Stimulated activated CD8-positive, alpha-beta memory T cell treated with anti-CD3 and anti-CD28 coated beads, Interleukin-12 subunit alpha, Interleukin-12 subunit beta, amount 100 ng/mL, for 1 hour (primary cell): ENCODE results near the gene TFRC.
"Not testable (repeated sequence)": the region's sequence is repeated elsewhere in the genome, so short reads cannot be mapped to it uniquely, and the experiment has no call there.

ENCODE experiments used
- DNase-seq: peaks from one replicate; pipeline ENCODE4 v3.0.0-alpha.2; 2020; ENCODE audit warnings: low read depth

The TFRC gene

GRCh38 chr3:196081834-196082618, at the start of gene TFRC:
Gene TFRC, minus strand, starts transcription at chr3:196082090. Its CDS starts 4,991 bp downstream, at chr3:196077099.
- peak; percentile 94 for DNase-seq

GRCh38 chr3:196128172-196128843, 46.4 kb upstream of the TFRC start:
- no peak for DNase-seq

GRCh38 chr3:196127308-196128040, 45.6 kb upstream of the TFRC start:
- DNase-seq, result peak; percentile 7

GRCh38 chr3:196124608-196125007, 42.7 kb upstream of the TFRC start:
- DNase-seq, result no peak

- no peak for DNase-seq
Observed at GRCh38 chr3:196122688-196123046, 40.8 kb upstream of the TFRC start.

- no peak for DNase-seq
Observed at GRCh38 chr3:196122021-196122687, 40.3 kb upstream of the TFRC start.

- no peak for DNase-seq
Observed at GRCh38 chr3:196121066-196121465, 39.2 kb upstream of the TFRC start.

- DNase-seq, result no peak
Observed at GRCh38 chr3:196120291-196120951, 38.5 kb upstream of the TFRC start.

GRCh38 chr3:196117809-196118208, 35.9 kb upstream of the TFRC start:
- DNase-seq, result no peak

- no peak for DNase-seq
Observed at GRCh38 chr3:196115678-196116083, 33.8 kb upstream of the TFRC start.

- DNase-seq, result no peak
Observed at GRCh38 chr3:196111939-196112386, 30.1 kb upstream of the TFRC start.

- no peak for DNase-seq
Observed at GRCh38 chr3:196108075-196108743, 26.3 kb upstream of the TFRC start.

- not testable (repeated sequence) for DNase-seq
Observed at GRCh38 chr3:196104707-196105106, 22.8 kb upstream of the TFRC start.

- DNase-seq, result not testable (repeated sequence)
Observed at GRCh38 chr3:196098365-196098980, 16.6 kb upstream of the TFRC start.

- no peak for DNase-seq
Observed at GRCh38 chr3:196097373-196098154, 15.7 kb upstream of the TFRC start.

GRCh38 chr3:196096382-196096953, 14.6 kb upstream of the TFRC start:
- DNase-seq, result no peak

GRCh38 chr3:196093317-196094111, 11.6 kb upstream of the TFRC start:
- DNase-seq, result no peak

- DNase-seq, result no peak
Observed at GRCh38 chr3:196087906-196088305, 6.0 kb upstream of the TFRC start.

GRCh38 chr3:196082619-196082971, 705 bp upstream of the TFRC start:
- DNase-seq, result no peak
